ENCODE data around the gene SRCAP.

The SRCAP gene

DNA sequence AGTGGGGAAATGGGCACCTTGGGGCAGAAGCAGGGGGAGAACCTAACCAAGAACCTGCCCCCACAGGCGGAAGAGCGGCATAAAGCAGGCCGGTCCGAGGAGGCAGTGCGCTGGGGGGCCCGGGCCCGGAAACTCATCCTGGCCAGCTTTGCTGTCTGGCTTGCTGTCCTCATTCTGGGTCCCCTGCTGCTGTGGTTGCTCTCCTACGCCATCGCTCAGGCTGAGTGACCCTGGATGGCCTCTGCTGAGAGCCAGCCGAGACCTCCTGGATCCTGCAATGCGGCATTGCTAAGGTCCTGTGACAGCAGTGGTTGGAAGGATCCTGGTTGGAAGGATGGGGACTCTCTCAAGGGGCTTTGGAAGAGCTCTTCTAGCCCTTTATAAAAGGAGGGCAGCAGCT, 44.7 kb downstream of the SRCAP start:
- no peaks in the 10 kb centered on the region for H3K9me3 ChIP-seq (ENCODE audit: severe bottlenecking)
- H3K36me3 ChIP-seq: peaks cover 55% of the 10 kb centered on the region
- DNase-seq: no peak
- no peak overlapping the region for H3K4me3 ChIP-seq (ENCODE audit: low read depth, low read length)
- no peak for TF ChIP-seq CTCF (IDR thresholded peaks at IDR 0.05; ENCODE audit: low read depth, low read length)
- H3K27me3 ChIP-seq (ENCODE audit: insufficient read depth, low read depth, severe bottlenecking): no peaks in the 10 kb centered on the region
- H3K27ac ChIP-seq: no peak overlapping the region

GRCh38 chr16:30744183-30744582, 45.2 kb downstream of the SRCAP start:
- no peak for TF ChIP-seq CTCF (IDR thresholded peaks at IDR 0.05; ENCODE audit: low read depth, low read length)
- Histone ChIP-seq H3K36me3 (peaks cover 50% of the 10 kb centered on the region), H3K9me3 (ENCODE audit: severe bottlenecking) (no peaks in the 10 kb centered on the region), H3K4me3 (ENCODE audit: low read depth, low read length) (no peak overlapping the region), H3K27me3 (ENCODE audit: insufficient read depth, low read depth, severe bottlenecking) (no peaks in the 10 kb centered on the region), H3K27ac (no peak overlapping the region)
- DNase-seq: no peak

GRCh38 chr16:30745082-30745481, 46.1 kb downstream of the SRCAP start:
- no peak for DNase-seq
- H3K36me3 ChIP-seq: peaks cover 50% of the 10 kb centered on the region
- H3K27me3 ChIP-seq (ENCODE audit: insufficient read depth, low read depth, severe bottlenecking): no peaks in the 10 kb centered on the region
- H3K27ac ChIP-seq: no peak overlapping the region
- TF ChIP-seq CTCF (IDR thresholded peaks at IDR 0.05; ENCODE audit: low read depth, low read length): no peak
- H3K4me3 ChIP-seq (ENCODE audit: low read depth, low read length): no peak overlapping the region
- no peaks in the 10 kb centered on the region for H3K9me3 ChIP-seq (ENCODE audit: severe bottlenecking)

DNA sequence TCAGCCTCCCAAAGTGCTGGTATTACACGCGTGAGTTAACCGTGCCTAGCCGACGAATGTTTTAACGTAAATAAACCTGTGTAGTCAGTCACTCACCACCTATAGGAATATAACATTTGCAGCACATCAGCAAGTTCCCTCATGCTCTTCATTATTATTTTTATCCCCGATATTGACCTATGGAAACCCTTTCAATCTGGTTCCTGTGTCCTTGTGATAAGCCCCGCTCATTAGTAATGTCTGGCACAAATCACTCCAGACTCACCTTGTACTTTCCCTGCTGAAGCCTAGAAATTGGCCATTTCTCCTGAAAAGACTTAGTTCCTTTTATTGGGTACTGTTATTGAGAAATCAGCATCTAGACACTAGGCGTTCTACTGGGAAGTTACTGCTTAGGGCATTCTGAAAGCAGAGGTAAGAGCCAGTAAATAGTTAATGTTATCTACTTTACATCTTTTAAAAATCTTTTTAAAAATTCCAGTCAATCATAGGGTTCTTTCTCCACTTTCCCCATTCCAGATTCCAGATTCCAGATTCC, 47.7 kb downstream of the SRCAP start:
- H3K36me3 ChIP-seq: peaks cover 52% of the 10 kb centered on the region
- no peaks in the 10 kb centered on the region for H3K27me3 ChIP-seq (ENCODE audit: insufficient read depth, low read depth, severe bottlenecking)
- no peak overlapping the region; the same call in 1 of the 2 replicates for H3K27ac ChIP-seq
- no peaks in the 10 kb centered on the region for H3K9me3 ChIP-seq (ENCODE audit: severe bottlenecking)
- H3K4me3 ChIP-seq (ENCODE audit: low read depth, low read length): no peak overlapping the region
- no peak for TF ChIP-seq CTCF (IDR thresholded peaks at IDR 0.05; ENCODE audit: low read depth, low read length)
- no peak for DNase-seq

DNA sequence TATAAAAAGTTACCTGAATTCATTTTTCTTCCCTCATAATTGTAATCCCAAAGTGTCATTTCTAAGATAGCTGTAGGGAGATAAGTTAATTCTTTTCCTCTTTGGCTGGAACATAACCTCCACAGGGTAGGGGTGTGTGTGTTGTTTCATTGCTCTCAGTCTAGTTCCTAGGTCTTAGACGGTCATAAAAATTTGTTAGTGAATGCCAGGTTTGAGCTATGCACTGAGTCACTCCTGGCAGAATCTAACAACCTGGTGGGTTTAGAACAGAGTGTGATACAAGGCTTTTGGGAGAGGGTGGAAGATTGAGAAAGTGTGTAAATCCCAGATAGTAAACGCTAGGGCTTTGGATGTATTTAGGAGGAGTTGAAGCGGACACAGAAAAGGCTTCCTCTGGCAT, 48.4 kb downstream of the SRCAP start:
- no peak for DNase-seq
- Histone ChIP-seq H3K9me3 (ENCODE audit: severe bottlenecking) (no peaks in the 10 kb centered on the region), H3K4me3 (ENCODE audit: low read depth, low read length) (peak overlapping the region; percentile 68), H3K27me3 (ENCODE audit: insufficient read depth, low read depth, severe bottlenecking) (no peaks in the 10 kb centered on the region), H3K36me3 (peaks cover 50% of the 10 kb centered on the region), H3K27ac (peak overlapping the region; percentile 82)
- no peak for TF ChIP-seq CTCF (IDR thresholded peaks at IDR 0.05; ENCODE audit: low read depth, low read length)
